SKM-1 treated with dmso at 0.1 percent for 144 hours (cell line): Measurements from ENCODE around the gene VAV2.

ENCODE experiments used
- DNase-seq: peaks from one replicate; lab custom pipeline; 2025; ENCODE audit not compliant: unreplicated experiment; lab: John Stamatoyannopoulos, UW

The VAV2 gene

GRCh38 chr9:133861086-133861485 is 131.0 kb downstream of the VAV2 start:
- DNase-seq, result no peak

- DNase-seq, result no peak
Observed at GRCh38 chr9:133858771-133859170, 133.4 kb downstream of the VAV2 start.

- no peak for DNase-seq
Observed at GRCh38 chr9:133857639-133858038, 134.5 kb downstream of the VAV2 start.

- DNase-seq, result no peak
Observed at GRCh38 chr9:133856798-133857197, 135.3 kb downstream of the VAV2 start.

- peak; percentile 43 for DNase-seq
Observed at GRCh38 chr9:133855802-133856521, 136.2 kb downstream of the VAV2 start.

- no peak for DNase-seq
Observed at GRCh38 chr9:133855371-133855770, 136.8 kb downstream of the VAV2 start.

- no peak for DNase-seq
Observed at GRCh38 chr9:133854765-133855164, 137.4 kb downstream of the VAV2 start.

GRCh38 chr9:133854048-133854447 is 138.1 kb downstream of the VAV2 start:
- no peak for DNase-seq

GRCh38 chr9:133853331-133853730 is 138.8 kb downstream of the VAV2 start:
- DNase-seq, result no peak

GRCh38 chr9:133852431-133852830 is 139.7 kb downstream of the VAV2 start:
- no peak for DNase-seq

- no peak for DNase-seq
Observed at GRCh38 chr9:133851693-133852092, 140.4 kb downstream of the VAV2 start.

- DNase-seq, result no peak
Observed at GRCh38 chr9:133850937-133851336, 141.2 kb downstream of the VAV2 start.

GRCh38 chr9:133850161-133850560 is 142.0 kb downstream of the VAV2 start:
- no peak for DNase-seq

GRCh38 chr9:133849110-133849670 is 142.9 kb downstream of the VAV2 start:
- no peak for DNase-seq

GRCh38 chr9:133848471-133849109 is 143.5 kb downstream of the VAV2 start:
- no peak for DNase-seq

GRCh38 chr9:133846483-133847090 is 145.5 kb downstream of the VAV2 start:
- DNase-seq, result no peak

- DNase-seq, result no peak
Observed at GRCh38 chr9:133845440-133845839, 146.7 kb downstream of the VAV2 start.

- DNase-seq, result no peak
Observed at GRCh38 chr9:133844881-133845410, 147.2 kb downstream of the VAV2 start.

- DNase-seq, result no peak
Observed at GRCh38 chr9:133844398-133844784, 147.7 kb downstream of the VAV2 start.

GRCh38 chr9:133843751-133844397 is 148.2 kb downstream of the VAV2 start:
- no peak for DNase-seq

GRCh38 chr9:133843250-133843649 is 148.9 kb downstream of the VAV2 start:
- DNase-seq, result no peak
